GM12874 (cell line): ENCODE data around the gene ITPKC.

ENCODE experiments used
- TF ChIP-seq, protein P1 (sequence below): IDR thresholded peaks from 2 replicates; pipeline ENCODE4 v1.5.1; 2011; ENCODE audit warnings: low read depth, mild to moderate bottlenecking, control low read depth, low read length, moderate library complexity; ENCODE audit not compliant: insufficient read depth

Gene ITPKC

DNA sequence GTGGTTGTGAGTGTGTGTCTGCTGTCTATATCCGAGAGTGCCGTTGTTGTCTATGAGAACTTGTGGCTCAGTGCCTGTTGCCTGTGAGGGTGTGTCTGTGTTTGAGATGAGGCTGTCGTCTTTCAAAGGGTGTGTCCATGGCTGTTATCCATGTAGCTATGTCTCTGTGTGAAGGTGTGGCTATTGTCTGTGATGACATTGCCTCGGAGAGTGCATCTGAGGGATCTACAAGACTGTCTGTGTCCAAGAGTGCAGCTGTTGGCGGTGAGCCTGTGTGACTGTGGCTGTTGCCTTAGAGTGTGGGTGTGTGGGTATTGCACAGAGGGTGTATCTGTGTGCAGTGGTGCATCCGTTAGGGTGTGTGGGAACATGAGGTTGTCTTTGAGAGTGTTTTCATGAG lies 31.3 kb upstream of the ITPKC start:
- TF ChIP-seq, protein P1, sequence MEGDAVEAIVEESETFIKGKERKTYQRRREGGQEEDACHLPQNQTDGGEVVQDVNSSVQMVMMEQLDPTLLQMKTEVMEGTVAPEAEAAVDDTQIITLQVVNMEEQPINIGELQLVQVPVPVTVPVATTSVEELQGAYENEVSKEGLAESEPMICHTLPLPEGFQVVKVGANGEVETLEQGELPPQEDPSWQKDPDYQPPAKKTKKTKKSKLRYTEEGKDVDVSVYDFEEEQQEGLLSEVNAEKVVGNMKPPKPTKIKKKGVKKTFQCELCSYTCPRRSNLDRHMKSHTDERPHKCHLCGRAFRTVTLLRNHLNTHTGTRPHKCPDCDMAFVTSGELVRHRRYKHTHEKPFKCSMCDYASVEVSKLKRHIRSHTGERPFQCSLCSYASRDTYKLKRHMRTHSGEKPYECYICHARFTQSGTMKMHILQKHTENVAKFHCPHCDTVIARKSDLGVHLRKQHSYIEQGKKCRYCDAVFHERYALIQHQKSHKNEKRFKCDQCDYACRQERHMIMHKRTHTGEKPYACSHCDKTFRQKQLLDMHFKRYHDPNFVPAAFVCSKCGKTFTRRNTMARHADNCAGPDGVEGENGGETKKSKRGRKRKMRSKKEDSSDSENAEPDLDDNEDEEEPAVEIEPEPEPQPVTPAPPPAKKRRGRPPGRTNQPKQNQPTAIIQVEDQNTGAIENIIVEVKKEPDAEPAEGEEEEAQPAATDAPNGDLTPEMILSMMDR, result no peak

DNA sequence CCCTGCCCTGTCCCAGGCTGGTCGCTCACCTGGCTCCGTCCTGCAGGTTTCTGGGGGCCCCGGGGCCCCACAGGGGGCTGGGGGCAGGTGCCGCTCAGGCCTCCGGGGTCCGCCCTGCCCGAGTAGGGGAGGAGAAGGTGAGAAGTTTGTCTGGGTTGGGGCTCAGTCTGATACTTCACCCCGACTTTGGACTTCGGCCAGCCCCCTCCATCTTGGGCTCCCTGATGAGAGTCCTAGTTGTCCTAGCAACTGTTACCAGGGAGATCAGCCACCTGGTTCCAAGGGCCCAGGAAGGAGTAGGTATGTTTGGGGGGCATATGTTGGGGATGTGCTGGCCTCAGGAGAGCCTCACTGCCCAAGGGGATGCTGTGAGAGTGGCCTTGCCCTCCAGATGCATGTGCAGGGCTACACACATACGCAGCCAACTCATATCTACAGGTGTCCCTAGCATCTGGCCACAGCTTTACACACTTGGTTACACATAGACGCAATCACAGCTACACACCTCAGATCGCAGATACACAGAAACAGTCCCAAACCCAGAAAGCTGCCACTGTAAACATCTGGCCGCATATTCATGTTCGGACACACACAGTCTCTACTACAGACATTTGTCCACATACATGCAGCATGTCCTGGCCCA lies 29.9 kb upstream of the ITPKC start:
- TF ChIP-seq, protein P1, result no peak

DNA sequence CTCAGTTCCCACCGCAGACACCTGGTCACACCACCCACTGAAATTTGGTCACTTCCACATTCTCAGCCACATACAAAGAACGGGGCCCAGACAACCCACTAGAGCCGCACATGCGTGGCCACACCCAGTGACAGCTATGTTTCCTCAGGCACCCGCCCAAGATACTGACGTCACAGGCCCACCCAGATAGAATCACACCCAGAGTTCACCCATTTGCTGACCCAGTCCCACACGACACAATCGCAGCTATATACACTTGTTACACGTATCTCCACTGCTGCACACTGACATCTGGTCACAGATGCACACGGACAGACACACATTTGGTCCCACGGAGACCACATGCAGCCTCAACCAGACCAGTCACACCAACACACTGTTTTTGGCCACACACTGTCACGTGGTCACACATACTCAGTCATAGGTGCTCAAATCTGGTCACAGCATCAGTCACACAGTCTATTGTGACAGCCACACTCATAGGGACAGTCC lies 29.3 kb upstream of the ITPKC start:
- TF ChIP-seq, protein P1, result no peak

DNA sequence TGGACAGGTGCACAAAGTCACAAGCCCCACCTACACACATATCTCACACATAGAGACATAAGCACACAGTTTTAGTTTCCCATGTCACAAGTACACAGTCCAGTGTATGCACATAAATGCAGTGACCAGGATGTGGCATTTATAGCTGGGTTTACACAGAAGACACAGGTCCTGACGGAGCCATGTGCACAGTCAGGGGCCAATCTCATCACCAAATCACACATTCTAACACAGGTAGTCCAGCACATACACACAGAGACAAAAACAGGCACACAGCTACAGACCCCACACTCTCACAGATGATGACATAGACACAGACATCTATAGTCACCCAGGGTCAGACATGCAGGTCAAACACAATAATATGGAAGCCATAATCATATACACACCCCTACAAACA lies 28.6 kb upstream of the ITPKC start:
- TF ChIP-seq, protein P1, result no peak

DNA sequence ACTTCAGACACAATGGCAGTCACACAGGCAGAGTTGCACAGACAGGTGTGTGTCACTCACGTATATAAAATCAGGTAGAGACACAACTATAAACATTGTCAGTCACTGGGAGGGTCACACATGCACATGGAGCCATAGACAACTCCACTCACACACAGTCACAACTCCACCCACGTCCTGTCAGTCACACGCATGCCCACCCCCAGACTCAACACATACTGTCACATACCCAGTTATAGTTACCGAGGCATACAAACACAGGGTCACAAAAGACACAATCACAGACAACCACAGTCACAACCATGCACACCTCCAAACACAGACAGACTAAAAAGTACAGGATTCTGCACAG lies 27.9 kb upstream of the ITPKC start:
- TF ChIP-seq, protein P1, result no peak

DNA sequence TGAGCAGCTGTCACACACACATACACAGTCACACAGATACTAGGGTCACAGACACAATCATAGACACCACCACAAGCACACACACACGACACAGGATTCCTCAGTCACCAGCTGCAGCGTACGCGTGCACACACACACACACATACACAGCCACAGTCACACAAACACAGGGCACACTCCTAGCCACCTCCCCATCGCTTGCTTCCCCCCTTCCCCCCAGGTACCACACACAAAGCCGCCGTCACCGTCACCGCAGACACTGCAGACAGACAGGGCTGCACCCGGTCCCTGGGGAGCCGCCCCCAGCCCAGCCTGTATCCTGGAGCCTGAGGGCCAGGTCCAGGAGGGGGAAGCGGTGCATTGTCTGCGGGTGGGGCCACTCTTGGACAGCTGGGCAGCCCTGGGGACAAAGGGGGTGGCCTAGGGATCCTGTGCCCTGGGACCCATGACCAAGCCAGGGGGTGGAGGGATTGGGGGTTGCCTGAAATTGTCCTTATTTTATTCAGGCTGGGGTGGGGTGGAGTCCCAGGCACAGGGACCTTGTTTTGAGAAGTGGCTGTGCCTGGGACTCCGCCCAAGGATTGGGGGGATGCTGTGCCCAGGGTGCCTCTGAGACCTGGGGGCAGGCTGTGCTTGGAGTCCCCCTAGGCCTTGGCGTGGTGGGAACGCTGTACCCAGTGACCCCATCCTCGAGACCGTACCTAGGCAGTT lies 27.4 kb upstream of the ITPKC start:
- TF ChIP-seq, protein P1, result no peak

GRCh38 chr19:40690050-40690692 lies 26.7 kb upstream of the ITPKC start, which contains the start of gene NUMBL:
TSS of gene NUMBL (minus strand) at chr19:40690651. CDS start at chr19:40690483, 168 bp downstream.
- TF ChIP-seq, protein P1, result no peak
